NCI-H82 treated with DMSO at 0.1 percent for 48 hours (cell line): Measurements from ENCODE around the gene NPAS4.

ENCODE experiments used
- DNase-seq: peaks from one replicate; lab custom pipeline; 2025; ENCODE audit not compliant: unreplicated experiment; lab: John Stamatoyannopoulos, UW

Gene NPAS4

DNA sequence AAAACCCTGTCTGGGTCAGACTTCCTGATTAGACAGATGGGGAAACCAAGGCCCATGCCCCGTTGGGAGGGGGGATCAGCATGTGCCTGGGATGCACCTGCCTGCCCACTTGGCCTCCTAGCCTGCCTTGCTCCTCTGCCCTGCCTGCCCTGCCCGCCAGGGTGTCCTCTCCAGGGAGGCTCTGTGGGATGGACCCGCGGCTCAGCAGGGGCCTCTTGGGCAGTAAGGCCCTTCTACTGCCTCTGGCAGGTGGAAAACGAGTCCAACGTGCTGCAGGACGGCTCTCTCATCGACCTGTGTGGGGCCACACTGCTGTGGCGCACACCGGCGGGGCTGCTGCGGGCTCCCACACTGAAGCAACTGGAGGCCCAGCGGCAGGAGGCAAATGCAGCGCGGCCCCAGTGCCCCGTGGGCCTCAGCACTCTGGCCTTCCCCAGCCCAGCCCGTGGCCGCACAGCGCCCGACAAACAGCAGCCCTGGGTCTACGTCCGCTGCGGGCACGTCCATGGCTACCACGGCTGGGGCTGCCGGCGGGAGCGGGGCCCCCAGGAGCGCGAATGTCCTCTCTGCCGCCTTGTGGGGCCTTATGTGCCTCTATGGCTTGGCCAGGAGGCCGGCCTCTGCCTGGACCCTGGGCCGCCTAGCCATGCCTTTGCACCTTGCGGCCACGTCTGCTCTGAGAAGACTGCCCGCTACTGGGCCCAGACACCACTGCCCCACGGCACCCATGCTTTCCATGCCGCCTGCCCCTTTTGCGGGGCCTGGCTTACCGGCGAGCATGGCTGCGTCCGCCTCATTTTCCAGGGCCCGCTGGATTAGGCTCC is 54.7 kb downstream of the NPAS4 start:
- DNase-seq: no peak
